Stimulated activated CD8-positive, alpha-beta memory T cell treated with anti-CD3 and anti-CD28 coated beads, Interleukin-7, amount 100 ng/mL, for 4 hours (primary cell): ENCODE data around the gene SMPD2.

ENCODE experiments used
- DNase-seq, 2 donors: peaks; one replicate each; pipeline ENCODE4 v3.0.0-alpha.2; 2020; ENCODE audit warnings: low read depth in 2 of 2

The SMPD2 gene

GRCh38 chr6:109485266-109485935 is 44.9 kb downstream of the SMPD2 start:
- DNase-seq = no peak

DNA sequence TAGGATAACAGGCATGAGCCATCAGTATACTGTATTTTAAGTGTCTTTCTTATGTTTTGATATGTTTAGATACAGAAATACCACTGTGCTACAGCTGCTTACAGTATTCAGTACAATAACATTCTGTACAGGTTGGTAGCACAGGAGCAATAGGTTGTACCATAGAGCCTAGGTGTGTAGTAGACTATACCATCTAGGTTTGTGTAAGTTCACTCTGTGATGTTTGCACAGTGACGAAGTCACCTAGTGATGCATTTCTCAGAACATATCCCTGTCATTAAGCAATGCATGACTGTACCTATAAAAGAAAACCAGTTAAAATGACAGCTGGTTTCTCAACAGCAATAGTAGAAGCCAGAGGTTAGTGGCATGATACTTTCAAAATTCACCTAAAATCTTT is 45.5 kb downstream of the SMPD2 start:
- DNase-seq = no peak

DNA sequence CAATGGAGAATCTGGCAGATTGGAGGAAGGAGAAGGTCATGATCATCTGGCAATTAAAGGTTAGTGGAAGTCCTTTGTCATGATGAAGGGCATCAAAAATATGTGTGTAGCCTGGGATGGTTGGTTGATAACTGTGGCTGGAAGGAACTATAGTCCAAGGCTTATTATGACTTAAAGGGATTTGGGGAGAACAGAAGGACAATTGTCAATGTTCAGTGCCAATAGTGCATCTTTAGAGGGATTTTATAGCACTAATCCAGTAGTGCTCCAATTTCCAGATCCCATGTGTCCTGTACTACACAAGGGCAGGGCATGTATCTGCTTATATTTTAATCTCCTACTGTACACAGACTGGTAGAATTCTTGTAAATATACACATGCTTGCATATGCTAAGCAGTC is 47.5 kb downstream of the SMPD2 start:
- no peak for DNase-seq

- DNase-seq = no peak
Measured at GRCh38 chr6:109490713-109491112, 50.2 kb downstream of the SMPD2 start.

GRCh38 chr6:109491207-109491938 is 50.8 kb downstream of the SMPD2 start:
- no peak for DNase-seq
